Neural cell (in vitro differentiated cells): ENCODE data around the gene OSCP1. TPM values are rescaled to one million over a fixed set of nuclear protein-coding genes. Genes with fewer than 3 reads are reported as not detected.

ENCODE experiments used
- H2AFZ ChIP-seq: fragments of 200-600, 300-800 bp; sonication (generic), shearing (Covaris generic); 2 replicates; pipeline ENCODE4 v1.6.0; 2014; ENCODE audit warnings: low read depth, mild to moderate bottlenecking, antibody characterized with exemption, low read length, moderate library complexity
- H3F3A ChIP-seq: fragments of 200-600 bp; shearing (Covaris generic); 2 replicates; pipeline ENCODE4 v1.6.1; 2016; ENCODE audit warnings: mild to moderate bottlenecking, moderate library complexity, mixed read lengths, antibody characterized with exemption, low read length; ENCODE audit not compliant: insufficient read depth, poor library complexity, severe bottlenecking
- H3K27ac ChIP-seq: fragments of 200-600, 300-800 bp; sonication (generic), shearing (Covaris generic); 2 replicates; pipeline ENCODE4 v1.5.1; 2014; ENCODE audit warnings: mild to moderate bottlenecking, low read length, moderate library complexity
- H3K27me3 ChIP-seq: fragments of 300-800, 200-600 bp; sonication (generic), shearing (Covaris generic); 2 replicates; pipeline ENCODE4 v1.6.0; 2014; ENCODE audit warnings: mild to moderate bottlenecking, low read depth, low read length, moderate library complexity; ENCODE audit not compliant: insufficient read depth
- H3K36me3 ChIP-seq: fragments of 300-800, 200-600 bp; sonication (generic), shearing (Covaris generic); 2 replicates; pipeline ENCODE4 v1.5.1; 2014; ENCODE audit warnings: mild to moderate bottlenecking, antibody characterized with exemption, low read length, moderate library complexity; ENCODE audit not compliant: insufficient read depth
- H3K4me2 ChIP-seq: fragments of 300-800, 200-600 bp; sonication (generic), shearing (Covaris generic); 2 replicates; pipeline ENCODE4 v1.6.0; 2014; ENCODE audit warnings: mild to moderate bottlenecking, low read length
- H3K4me3 ChIP-seq: fragments of 300-800, 200-600 bp; sonication (generic), shearing (Covaris generic); 2 replicates; pipeline ENCODE4 v1.5.1; 2014; ENCODE audit warnings: mild to moderate bottlenecking, low read length, moderate library complexity
- H3K79me2 ChIP-seq: fragments of 200-600 bp; shearing (Covaris generic); replicated peaks from 2 replicates; pipeline ENCODE4 v1.6.0; 2014; ENCODE audit warnings: mild to moderate bottlenecking, low read length, moderate library complexity; ENCODE audit not compliant: insufficient read depth
- H3K9ac ChIP-seq: fragments of 300-800, 200-600 bp; sonication (generic), shearing (Covaris generic); 2 replicates; pipeline ENCODE4 v1.6.1; 2016; ENCODE audit warnings: mild to moderate bottlenecking, low read length, mixed read lengths
- H3K9me2 ChIP-seq: fragments of 200-600 bp; shearing (Covaris generic); 2 replicates; pipeline ENCODE4 v1.6.1; 2016; ENCODE audit warnings: mild to moderate bottlenecking, low read length, mixed read lengths; ENCODE audit not compliant: insufficient read depth
- H3K9me3 ChIP-seq: fragments of 200-600, 300-800 bp; sonication (generic), shearing (Covaris generic); 2 replicates; pipeline ENCODE4 v1.6.1; 2016; ENCODE audit warnings: mild to moderate bottlenecking, mixed run types, low read length, moderate library complexity, mixed read lengths
- H4K20me1 ChIP-seq: fragments of 200-600 bp; shearing (Covaris generic); 2 replicates; pipeline ENCODE4 v1.6.1; 2016; ENCODE audit warnings: mild to moderate bottlenecking, mixed run types; ENCODE audit not compliant: insufficient read depth
- EP300 ChIP-seq: fragments of 450-650 bp; conservative IDR thresholded peaks from 2 replicates; pipeline ENCODE4 v1.6.1; 2014; ENCODE audit warnings: antibody characterized with exemption, mild to moderate bottlenecking, moderate library complexity; ENCODE audit not compliant: poor library complexity, severe bottlenecking
- EZH2 ChIP-seq: fragments of 200-600, 300-800 bp; shearing (Covaris generic), sonication (generic); IDR thresholded peaks from 2 replicates; pipeline ENCODE4 v1.6.1; 2014; ENCODE audit warnings: antibody characterized with exemption, low read length, borderline replicate concordance, mild to moderate bottlenecking; ENCODE audit not compliant: insufficient read depth, poor library complexity, severe bottlenecking
- MXI1 ChIP-seq: fragments of 450-650 bp; conservative IDR thresholded peaks from 2 replicates; pipeline ENCODE4 v1.6.1; 2014; ENCODE audit warnings: antibody characterized with exemption, mild to moderate bottlenecking; ENCODE audit not compliant: poor library complexity, severe bottlenecking
- POLR2AphosphoS5 ChIP-seq: IDR thresholded peaks from 2 replicates; pipeline ENCODE4 v1.6.1; 2012
- RAD21 ChIP-seq: fragments of 450-650 bp; conservative IDR thresholded peaks from 2 replicates; pipeline ENCODE4 v1.6.1; 2014; ENCODE audit warnings: antibody characterized with exemption, mild to moderate bottlenecking, moderate library complexity
- REST ChIP-seq: IDR thresholded peaks from 2 replicates; pipeline ENCODE4 v1.6.1; 2012; ENCODE audit warnings: borderline replicate concordance
- SMC3 ChIP-seq: fragments of 450-650 bp; conservative IDR thresholded peaks from 2 replicates; pipeline ENCODE4 v1.6.1; 2014; ENCODE audit warnings: antibody characterized with exemption, mild to moderate bottlenecking, moderate library complexity; ENCODE audit not compliant: poor library complexity
- TAF1 ChIP-seq: IDR thresholded peaks from 2 replicates; pipeline ENCODE4 v1.6.1; 2012; ENCODE audit warnings: low read depth
- polyA plus RNA-seq: library from polyadenylated mRNA; depleted of rRNA; stranded (reverse); fragments of >200 nt; gene quantifications from 2 replicates; pipeline ENCODE4 v1.2.3, GENCODE V29; 2014
- TF ChIP-seq, protein P1 (sequence below): fragments of 450-650 bp; IDR thresholded peaks from 2 replicates; pipeline ENCODE4 v1.5.1; 2014; ENCODE audit warnings: antibody characterized with exemption, mild to moderate bottlenecking, moderate library complexity; ENCODE audit not compliant: poor library complexity, severe bottlenecking

OSCP1 gene
- polyA plus RNA-seq, 1 donor from 2014 or later = 20.7 TPM

GRCh38 chr1:36472656-36473055, 22.4 kb upstream of the OSCP1 start:
- Histone ChIP-seq H3K9me2 (no peaks in the 10 kb centered on the region), H4K20me1 (no peaks in the 10 kb centered on the region), H3K4me2 (no peak overlapping the region), H3K79me2 (no peaks in the 10 kb centered on the region), H3K9me3 (no peaks in the 10 kb centered on the region), H3F3A (no peaks in the 10 kb centered on the region), H3K9ac (no peak overlapping the region), H3K36me3 (no peaks in the 10 kb centered on the region), H2AFZ (no peak overlapping the region), H3K27ac (no peak overlapping the region), H3K4me3 (no peak overlapping the region), H3K27me3 (no peaks in the 10 kb centered on the region)
- TF ChIP-seq EZH2 (no peak), RAD21 (no peak), EP300 (no peak), MXI1 (no peak), SMC3 (no peak), TAF1 (no peak), POLR2AphosphoS5 (no peak), REST (no peak)
- TF ChIP-seq, protein P1, sequence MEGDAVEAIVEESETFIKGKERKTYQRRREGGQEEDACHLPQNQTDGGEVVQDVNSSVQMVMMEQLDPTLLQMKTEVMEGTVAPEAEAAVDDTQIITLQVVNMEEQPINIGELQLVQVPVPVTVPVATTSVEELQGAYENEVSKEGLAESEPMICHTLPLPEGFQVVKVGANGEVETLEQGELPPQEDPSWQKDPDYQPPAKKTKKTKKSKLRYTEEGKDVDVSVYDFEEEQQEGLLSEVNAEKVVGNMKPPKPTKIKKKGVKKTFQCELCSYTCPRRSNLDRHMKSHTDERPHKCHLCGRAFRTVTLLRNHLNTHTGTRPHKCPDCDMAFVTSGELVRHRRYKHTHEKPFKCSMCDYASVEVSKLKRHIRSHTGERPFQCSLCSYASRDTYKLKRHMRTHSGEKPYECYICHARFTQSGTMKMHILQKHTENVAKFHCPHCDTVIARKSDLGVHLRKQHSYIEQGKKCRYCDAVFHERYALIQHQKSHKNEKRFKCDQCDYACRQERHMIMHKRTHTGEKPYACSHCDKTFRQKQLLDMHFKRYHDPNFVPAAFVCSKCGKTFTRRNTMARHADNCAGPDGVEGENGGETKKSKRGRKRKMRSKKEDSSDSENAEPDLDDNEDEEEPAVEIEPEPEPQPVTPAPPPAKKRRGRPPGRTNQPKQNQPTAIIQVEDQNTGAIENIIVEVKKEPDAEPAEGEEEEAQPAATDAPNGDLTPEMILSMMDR = no peak

- Histone ChIP-seq H3K9me3 (no peaks in the 10 kb centered on the region), H3K27ac (no peak overlapping the region), H3K4me2 (no peak overlapping the region), H3K27me3 (no peaks in the 10 kb centered on the region), H3K36me3 (no peaks in the 10 kb centered on the region), H3F3A (no peaks in the 10 kb centered on the region), H3K9me2 (no peaks in the 10 kb centered on the region), H2AFZ (no peak overlapping the region), H3K9ac (no peak overlapping the region), H4K20me1 (no peaks in the 10 kb centered on the region), H3K4me3 (no peak overlapping the region), H3K79me2 (no peaks in the 10 kb centered on the region)
- TF ChIP-seq POLR2AphosphoS5 (no peak), SMC3 (no peak), REST (no peak), EZH2 (no peak), EP300 (no peak), MXI1 (no peak)
Measured at GRCh38 chr1:36471830-36472641, 21.8 kb upstream of the OSCP1 start.
